H1 (cell line): ENCODE data around the gene KCNH1. TPM values are rescaled to one million over a fixed set of nuclear protein-coding genes. Genes with fewer than 3 reads are reported as not detected.

Source experiments
- CTCF ChIA-PET: fragments of 300-600 bp; sonication (Branson Sonifier 250); formaldehyde crosslinking; loops from one replicate; lab custom pipeline; 2021; ENCODE audit not compliant: partially characterized antibody; lab: Charles Lee
- POLR2A ChIA-PET: fragments of 300-600 bp; sonication (Branson Sonifier 250); formaldehyde crosslinking; loops from one replicate; lab custom pipeline; 2021; ENCODE audit warnings: inconsistent platforms; ENCODE audit not compliant: partially characterized antibody; lab: Charles Lee
- DNase-seq, 2 experiments: peaks; one replicate each; pipeline versions ENCODE4 v3.0.0 to v3.0.0-alpha.2; 2010 to 2022; ENCODE audit warnings: low spot score in 2 of 2, low read depth in 1 of 2, mixed read lengths in 1 of 2
- FAIRE-seq: peaks from 2 replicates; lab custom pipeline; 2011; peaks lifted over from hg19 to GRCh38; lab: Jason Lieb, UNC
- H2AFZ ChIP-seq: 2 replicates; pipeline ENCODE4 v1.8.1; 2012; ENCODE audit warnings: low read length, inconsistent platforms
- H2AK5ac ChIP-seq: 2 replicates; pipeline ENCODE4 v1.6.1; 2013; ENCODE audit warnings: low read depth, low read length
- H2BK120ac ChIP-seq: replicated peaks from 2 replicates; pipeline ENCODE3; 2013; ENCODE audit warnings: low read depth, low read length, inconsistent platforms
- H2BK12ac ChIP-seq: 2 replicates; pipeline ENCODE4 v1.6.1; 2013; ENCODE audit warnings: low read depth, low read length
- H2BK15ac ChIP-seq: 2 replicates; pipeline ENCODE4 v1.6.1; 2013; ENCODE audit warnings: low read length
- H2BK20ac ChIP-seq: 2 replicates; pipeline ENCODE4 v1.6.1; 2013; ENCODE audit warnings: low read length
- H2BK5ac ChIP-seq: 2 replicates; pipeline ENCODE4 v1.6.1; 2013; ENCODE audit warnings: low read depth, low read length
- H3K14ac ChIP-seq: 2 replicates; pipeline ENCODE4 v1.6.1; 2013; ENCODE audit warnings: inconsistent platforms; ENCODE audit not compliant: insufficient read length
- H3K18ac ChIP-seq: 2 replicates; pipeline ENCODE4 v1.6.1; 2013; ENCODE audit warnings: low read length; ENCODE audit errors: extremely low read depth
- H3K23ac ChIP-seq: 2 replicates; pipeline ENCODE4 v1.6.1; 2013; ENCODE audit warnings: inconsistent platforms; ENCODE audit not compliant: insufficient read length
- H3K23me2 ChIP-seq: 2 replicates; pipeline ENCODE4 v1.6.1; 2013; ENCODE audit warnings: low read depth, low read length
- H3K27ac ChIP-seq: 2 replicates; pipeline ENCODE4 v1.6.1; 2011; ENCODE audit warnings: low read depth, low read length, inconsistent platforms
- H3K27me3 ChIP-seq, 4 experiments: replicated peaks in 1 of 4; 1 replicate in 1 of 4; 2 replicates in 3 of 4; pipeline versions ENCODE4 v1.6.1 to v1.8.1; 2011 to 2013; ENCODE audit warnings: low read length in 3 of 4, mild to moderate bottlenecking in 3 of 4, inconsistent platforms in 2 of 4, mixed read lengths in 2 of 4, moderate library complexity in 1 of 4; ENCODE audit not compliant: control insufficient read depth in 3 of 4, insufficient read depth in 3 of 4; ENCODE audit errors: extremely low read depth in 1 of 4
- H3K36me3 ChIP-seq, 4 experiments: 2 replicates each; pipeline versions ENCODE4 v1.6.1 to v1.8.1; 2011 to 2013; ENCODE audit warnings: mild to moderate bottlenecking in 4 of 4, low read length in 3 of 4, moderate library complexity in 2 of 4, control low read depth in 1 of 4, inconsistent platforms in 1 of 4; ENCODE audit not compliant: insufficient read depth in 4 of 4, control insufficient read depth in 2 of 4
- H3K4ac ChIP-seq: replicated peaks from 2 replicates; pipeline ENCODE3; 2013; ENCODE audit warnings: low read length, low read depth, mixed read lengths, inconsistent platforms; ENCODE audit not compliant: insufficient read length
- H3K4me1 ChIP-seq, 4 experiments: replicated peaks in 1 of 4; 1 replicate in 1 of 4; 2 replicates in 3 of 4; pipeline versions ENCODE4 v1.6.1 to v1.8.1; 2011 to 2013; ENCODE audit warnings: low read length in 3 of 4, inconsistent platforms in 2 of 4, mixed read lengths in 1 of 4; ENCODE audit not compliant: insufficient read depth in 4 of 4, control insufficient read depth in 3 of 4
- H3K4me2 ChIP-seq, 2 experiments: 2 replicates each; pipeline versions ENCODE4 v1.6.1 to v1.8.1; 2011 to 2013; ENCODE audit warnings: low read depth in 2 of 2, low read length in 2 of 2, control low read depth in 1 of 2, inconsistent platforms in 1 of 2, mild to moderate bottlenecking in 1 of 2; ENCODE audit not compliant: insufficient read depth in 1 of 2
- H3K4me3 ChIP-seq, 4 experiments: fragments of 200-600, 300-600 bp in 1 of 4; sonication (generic), shearing (Covaris generic), sonication (Bioruptor Twin) in 1 of 4; 2 replicates each; pipeline versions ENCODE4 v1.5.1 to v1.8.1; 2011 to 2016; ENCODE audit warnings: low read length in 4 of 4, low read depth in 3 of 4, control low read depth in 2 of 4, inconsistent platforms in 2 of 4, mild to moderate bottlenecking in 2 of 4, mixed read lengths in 1 of 4, moderate library complexity in 1 of 4; ENCODE audit not compliant: insufficient read depth in 2 of 4; ENCODE audit errors: extremely low read depth in 1 of 4
- H3K56ac ChIP-seq: replicated peaks from 2 replicates; pipeline ENCODE3; 2013; ENCODE audit warnings: low read depth, mild to moderate bottlenecking, mixed read lengths, low read length, inconsistent platforms; ENCODE audit not compliant: insufficient read length
- H3K79me1 ChIP-seq: 2 replicates; pipeline ENCODE4 v1.6.1; 2013; ENCODE audit warnings: low read depth, low read length, control low read depth
- H3K79me2 ChIP-seq, 2 experiments: 2 replicates each; pipeline versions ENCODE4 v1.6.1 to v1.8.1; 2012 to 2013; ENCODE audit warnings: low read length in 2 of 2, mild to moderate bottlenecking in 2 of 2, inconsistent platforms in 1 of 2; ENCODE audit not compliant: insufficient read depth in 2 of 2, control insufficient read depth in 1 of 2
- H3K9ac ChIP-seq, 4 experiments: replicated peaks in 1 of 4; 1 replicate in 1 of 4; 2 replicates in 3 of 4; pipeline versions ENCODE4 v1.6.1 to v1.8.1; 2011 to 2013; ENCODE audit warnings: low read depth in 3 of 4, low read length in 3 of 4, control low read depth in 2 of 4, mild to moderate bottlenecking in 2 of 4, moderate library complexity in 2 of 4, inconsistent platforms in 1 of 4; ENCODE audit errors: extremely low read depth in 1 of 4
- H3K9me3 ChIP-seq, 2 experiments: 2 replicates each; pipeline versions ENCODE4 v1.6.1 to v1.8.1; 2012 to 2013; ENCODE audit warnings: mild to moderate bottlenecking in 2 of 2, moderate library complexity in 2 of 2, control low read depth in 1 of 2, inconsistent platforms in 1 of 2, low read depth in 1 of 2, low read length in 1 of 2, mixed read lengths in 1 of 2; ENCODE audit not compliant: insufficient read depth in 2 of 2
- H4K20me1 ChIP-seq, 2 experiments: replicated peaks in 1 of 2; 2 replicates each; pipeline versions ENCODE3 to v1.8.1; 2011 to 2013; ENCODE audit warnings: inconsistent platforms in 2 of 2, low read length in 2 of 2, mild to moderate bottlenecking in 1 of 2; ENCODE audit not compliant: insufficient read depth in 2 of 2, control insufficient read depth in 1 of 2
- H4K5ac ChIP-seq: 2 replicates; pipeline ENCODE4 v1.6.1; 2013; ENCODE audit warnings: low read length, low read depth, mixed read lengths, inconsistent platforms; ENCODE audit not compliant: insufficient read length
- H4K8ac ChIP-seq: 2 replicates; pipeline ENCODE4 v1.8.0; 2013; ENCODE audit warnings: mild to moderate bottlenecking, moderate library complexity, low read length, inconsistent platforms; ENCODE audit not compliant: insufficient read depth; ENCODE audit errors: extremely low read depth
- H4K91ac ChIP-seq: replicated peaks from 2 replicates; pipeline ENCODE3; 2013; ENCODE audit warnings: low read length, mixed read lengths, inconsistent platforms; ENCODE audit not compliant: insufficient read length
- CBX5 ChIP-seq: fragments of 300-800, 300-1000 bp; sonication (generic); IDR thresholded peaks from 2 replicates; pipeline ENCODE4 v1.7.1; 2016; ENCODE audit warnings: antibody characterized with exemption, low read length, low read depth
- CBX8 ChIP-seq: fragments of 300-800, 300-1000 bp; sonication (generic); IDR thresholded peaks from 2 replicates; pipeline ENCODE4 v1.7.1; 2016; ENCODE audit warnings: low read depth, low read length, borderline replicate concordance
- FOSL1 ChIP-seq: IDR thresholded peaks from 2 replicates; pipeline ENCODE4 v1.6.1; 2011; ENCODE audit warnings: mild to moderate bottlenecking, low read depth, low read length, moderate library complexity; ENCODE audit not compliant: insufficient read depth
- JUND ChIP-seq: IDR thresholded peaks from 2 replicates; pipeline ENCODE4 v1.6.1; 2011; ENCODE audit warnings: mild to moderate bottlenecking, improper control_type of control experiment, low read length
- KDM4A ChIP-seq: IDR thresholded peaks from one replicate; pipeline ENCODE4 v1.7.1; 2012; ENCODE audit warnings: low read depth, mild to moderate bottlenecking, moderate library complexity, low read length, inconsistent platforms; ENCODE audit not compliant: severe bottlenecking
- MAFK ChIP-seq: IDR thresholded peaks from 2 replicates; pipeline ENCODE4 v1.6.1; 2012; ENCODE audit warnings: low read depth, mild to moderate bottlenecking, improper control_type of control experiment, low read length
- SIN3A ChIP-seq, 2 experiments: IDR thresholded peaks in 1 of 2; conservative IDR thresholded peaks in 1 of 2; 2 replicates each; pipeline ENCODE4 v1.6.1; 2011 to 2012; ENCODE audit warnings: low read length in 2 of 2, improper control_type of control experiment in 1 of 2, low read depth in 1 of 2, mild to moderate bottlenecking in 1 of 2
- SP2 ChIP-seq: IDR thresholded peaks from 2 replicates; pipeline ENCODE4 v1.6.1; 2012; ENCODE audit warnings: mild to moderate bottlenecking, low read length, inconsistent platforms
- TAF7 ChIP-seq: optimal IDR thresholded peaks from 2 replicates; pipeline ENCODE3; 2011; ENCODE audit warnings: low read depth, mild to moderate bottlenecking, inconsistent platforms, low read length, moderate library complexity, borderline replicate concordance
- WGBS, 2 experiments: shearing (Covaris generic) in 1 of 2; methylation state at CpG; one replicate each; pipeline versions ENCODE4 v1.1.6 to v1.1.7; 2013 to 2015; ENCODE audit warnings: low lambda C conversion rate in 2 of 2, mixed read lengths in 2 of 2, inconsistent platforms in 1 of 2, low coverage in 1 of 2, missing lambda C conversion rate in 1 of 2; ENCODE audit not compliant: insufficient replicate concordance in 2 of 2, insufficient coverage in 1 of 2, insufficient read length in 1 of 2; ENCODE audit errors: extremely low coverage in 1 of 2, missing lambda C conversion rate in 1 of 2; 5-methylcytosine and 5-hydroxymethylcytosine counted together
- polyA plus RNA-seq, 7 experiments: library from polyadenylated mRNA; depleted of rRNA in 3 of 7; stranded (reverse) in 5 of 7; unstranded in 2 of 7; fragments of >200 nt in 5 of 7; fragments of 200-250 nt in 2 of 7; gene quantifications; 1 replicate in 5 of 7; 2 replicates in 1 of 7; 4 replicates in 1 of 7; pipeline versions ENCODE4 v1.2.1 to v1.2.3, GENCODE V29; 2011 to 2013; ENCODE audit warnings: missing spikeins in 2 of 7, mixed read lengths in 2 of 7
- total RNA-seq: library from RNA; stranded (reverse); fragmentation: NEBNext Ultra II Directional; extraction: Animal tissue kit (Norgen Biotek cat#: 25700); gene quantifications from 2 replicates; pipeline ENCODE4 v1.2.1, GENCODE V29; 2021
- TF ChIP-seq, protein P1 (sequence below): IDR thresholded peaks from 2 replicates; pipeline ENCODE4 v1.6.1; 2012; ENCODE audit warnings: inconsistent platforms

The KCNH1 gene
- total and polyA plus RNA-seq, 2 of the 8 experiments (the other 6 are each of a cell fraction or from before 2014, with no cell fraction given), result 0.27 to 0.34 TPM

GRCh38 chr1:210910020-210910575 is 223.8 kb downstream of the KCNH1 start:
- Histone ChIP-seq H3K56ac (no peak overlapping the region), H2BK12ac (no peak overlapping the region), H3K27ac (no peak overlapping the region), H2AFZ (no peak overlapping the region), H2BK5ac (no peak overlapping the region), H2BK20ac (no peak overlapping the region), H3K23me2 (no peaks in the 10 kb centered on the region), H3K23ac (no peak overlapping the region), H3K18ac (no peak overlapping the region), H3K27me3 (no peaks in the 10 kb centered on the region), H2BK15ac (no peak overlapping the region), H2BK120ac (no peak overlapping the region), H4K5ac (no peak overlapping the region), H3K4me2 (no peak overlapping the region), H3K79me1 (no peaks in the 10 kb centered on the region), H3K9me3 (no peaks in the 10 kb centered on the region), H2AK5ac (no peak overlapping the region), H4K8ac (no peak overlapping the region), H3K4ac (no peak overlapping the region), H4K91ac (no peak overlapping the region), H3K4me3 (no peak overlapping the region), H3K79me2 (no peaks in the 10 kb centered on the region), H3K4me1 (no peaks in the 10 kb centered on the region), H3K14ac (no peak overlapping the region), H4K20me1 (no peaks in the 10 kb centered on the region), H3K9ac (no peak overlapping the region), H3K36me3 (no peaks in the 10 kb centered on the region; a peak in 1 of 8 replicates)
- TF ChIP-seq FOSL1 (no peak), MAFK (no peak), SIN3A (conservative IDR thresholded peaks at IDR 0.05 in 1 of 2, IDR thresholded peaks at IDR 0.05 in 1 of 2; ENCODE audit: low read depth in 1 of 2, low read length in 2 of 2) (no peak), CBX5 (no peak), TAF7 (no peak), SP2 (no peak), KDM4A (no peak), CBX8 (no peak), JUND (no peak)
- TF ChIP-seq, protein P1, sequence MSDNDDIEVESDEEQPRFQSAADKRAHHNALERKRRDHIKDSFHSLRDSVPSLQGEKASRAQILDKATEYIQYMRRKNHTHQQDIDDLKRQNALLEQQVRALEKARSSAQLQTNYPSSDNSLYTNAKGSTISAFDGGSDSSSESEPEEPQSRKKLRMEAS, result no peak
- ChIA-PET POLR2A (no interaction called here), CTCF (no interaction called here)
- 94% methylated on average over 2 of the region's 2 CpGs; no CpG with 5 or more reads in 1 of the 2 experiments for WGBS, 2 experiments
- DNase-seq, result no peak
- no peak for FAIRE-seq
